ENCODE results near the gene SMTNL1.

Gene SMTNL1

GRCh38 chr11:57562596-57562995 lies 25.2 kb downstream of the SMTNL1 start:
- TF ChIP-seq CTCF (IDR thresholded peaks at IDR 0.05; ENCODE audit: extremely low read depth, insufficient read depth, missing control alignments), result no peak
- in situ Hi-C loops (cut with MboI; ENCODE audit: low pct_unique_long_range_greater_than_20kb, low sequenced_read_pairs, unreplicated experiment), result loop anchor here (25.0 kb wide), 1 partner anchor 250 kb away; no protein-coding TSS in a partner anchor
- DNase-seq (ENCODE audit: low spot score), result no peak

GRCh38 chr11:57566005-57566904 lies 28.9 kb downstream of the SMTNL1 start:
- in situ Hi-C loops (cut with MboI; ENCODE audit: low pct_unique_long_range_greater_than_20kb, low sequenced_read_pairs, unreplicated experiment), result loop anchor here (25.0 kb wide), 1 partner anchor 246 kb away; no protein-coding TSS in a partner anchor
- no peak for TF ChIP-seq CTCF (IDR thresholded peaks at IDR 0.05; ENCODE audit: extremely low read depth, insufficient read depth, missing control alignments)
- DNase-seq (ENCODE audit: low spot score), result peak; percentile 74

GRCh38 chr11:57566905-57567514 lies 29.6 kb downstream of the SMTNL1 start:
- TF ChIP-seq CTCF (IDR thresholded peaks at IDR 0.05; ENCODE audit: extremely low read depth, insufficient read depth, missing control alignments), result no peak
- peak; percentile 50 for DNase-seq (ENCODE audit: low spot score)
- in situ Hi-C loops (cut with MboI; ENCODE audit: low pct_unique_long_range_greater_than_20kb, low sequenced_read_pairs, unreplicated experiment), result loop anchor here (25.0 kb wide), 1 partner anchor 245 kb away; no protein-coding TSS in a partner anchor

GRCh38 chr11:57567515-57568329 lies 30.3 kb downstream of the SMTNL1 start, which contains the start of gene UBE2L6:
UBE2L6 (minus strand) TSS chr11:57567672; CDS start chr11:57567611, 61 bp downstream.
- peak; percentile 74 for TF ChIP-seq CTCF (IDR thresholded peaks at IDR 0.05; ENCODE audit: extremely low read depth, insufficient read depth, missing control alignments)
- DNase-seq (ENCODE audit: low spot score), result peak; percentile 87
- in situ Hi-C loops (cut with MboI; ENCODE audit: low pct_unique_long_range_greater_than_20kb, low sequenced_read_pairs, unreplicated experiment), result loop anchor here (25.0 kb wide), 1 partner anchor 245 kb away; no protein-coding TSS in a partner anchor

- peak; percentile 92 for TF ChIP-seq CTCF (IDR thresholded peaks at IDR 0.05; ENCODE audit: extremely low read depth, insufficient read depth, missing control alignments)
- DNase-seq (ENCODE audit: low spot score), result no peak
- in situ Hi-C loops (cut with MboI; ENCODE audit: low pct_unique_long_range_greater_than_20kb, low sequenced_read_pairs, unreplicated experiment), result loop anchor here (25.0 kb wide), 1 partner anchor 244 kb away; no protein-coding TSS in a partner anchor
Observed at GRCh38 chr11:57568330-57568766, 31.0 kb downstream of the SMTNL1 start.

- TF ChIP-seq CTCF (IDR thresholded peaks at IDR 0.05; ENCODE audit: extremely low read depth, insufficient read depth, missing control alignments), result no peak
- DNase-seq (ENCODE audit: low spot score), result no peak
- in situ Hi-C loops (cut with MboI; ENCODE audit: low pct_unique_long_range_greater_than_20kb, low sequenced_read_pairs, unreplicated experiment), result loop anchor here (25.0 kb wide), 1 partner anchor 241 kb away; no protein-coding TSS in a partner anchor
Observed at GRCh38 chr11:57571606-57572005, 34.2 kb downstream of the SMTNL1 start.

Data from GM13977 (cell line).